OCI-LY7 (cell line): ENCODE results near the gene HIPK3.

Experiments
- EZH2phosphoT487 ChIP-seq: fragments of 200-600 bp; sonication (generic); IDR thresholded peaks from 2 replicates; pipeline ENCODE4 v1.6.1; 2018; ENCODE audit warnings: low read depth, borderline replicate concordance, mild to moderate bottlenecking, mixed run types, antibody characterized with exemption, low read length, moderate library complexity, mixed read lengths
- TF ChIP-seq, protein P1 (sequence below): fragments of 200-600 bp; sonication (generic); conservative IDR thresholded peaks from 2 replicates; pipeline ENCODE4 v1.5.1; 2014; ENCODE audit warnings: mild to moderate bottlenecking, antibody characterized with exemption, low read length, moderate library complexity, mixed read lengths

DNA sequence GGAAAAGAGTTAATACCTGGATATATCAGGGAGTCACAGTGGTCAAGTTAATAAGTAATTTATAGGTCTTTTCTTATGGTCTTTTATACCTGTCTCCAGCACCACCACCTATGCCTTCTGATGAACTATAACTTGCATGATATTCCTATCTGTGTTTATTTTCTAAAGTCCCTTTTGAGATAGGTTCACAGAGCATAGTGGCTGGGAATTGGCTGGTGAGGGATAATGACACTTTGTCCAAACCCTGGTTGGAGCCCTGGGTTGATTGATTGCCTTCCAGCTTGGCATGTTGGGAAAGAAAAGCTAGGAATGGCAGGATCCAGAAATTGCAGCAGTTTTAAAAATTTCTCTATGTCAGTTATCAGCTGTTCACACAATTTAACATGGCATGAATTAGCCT is 23.2 kb downstream of the HIPK3 start:
- TF ChIP-seq, protein P1, sequence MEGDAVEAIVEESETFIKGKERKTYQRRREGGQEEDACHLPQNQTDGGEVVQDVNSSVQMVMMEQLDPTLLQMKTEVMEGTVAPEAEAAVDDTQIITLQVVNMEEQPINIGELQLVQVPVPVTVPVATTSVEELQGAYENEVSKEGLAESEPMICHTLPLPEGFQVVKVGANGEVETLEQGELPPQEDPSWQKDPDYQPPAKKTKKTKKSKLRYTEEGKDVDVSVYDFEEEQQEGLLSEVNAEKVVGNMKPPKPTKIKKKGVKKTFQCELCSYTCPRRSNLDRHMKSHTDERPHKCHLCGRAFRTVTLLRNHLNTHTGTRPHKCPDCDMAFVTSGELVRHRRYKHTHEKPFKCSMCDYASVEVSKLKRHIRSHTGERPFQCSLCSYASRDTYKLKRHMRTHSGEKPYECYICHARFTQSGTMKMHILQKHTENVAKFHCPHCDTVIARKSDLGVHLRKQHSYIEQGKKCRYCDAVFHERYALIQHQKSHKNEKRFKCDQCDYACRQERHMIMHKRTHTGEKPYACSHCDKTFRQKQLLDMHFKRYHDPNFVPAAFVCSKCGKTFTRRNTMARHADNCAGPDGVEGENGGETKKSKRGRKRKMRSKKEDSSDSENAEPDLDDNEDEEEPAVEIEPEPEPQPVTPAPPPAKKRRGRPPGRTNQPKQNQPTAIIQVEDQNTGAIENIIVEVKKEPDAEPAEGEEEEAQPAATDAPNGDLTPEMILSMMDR, result no peak
- no peak for TF ChIP-seq EZH2phosphoT487
